ENCODE data around the gene PHLDB3.

The PHLDB3 gene

GRCh38 chr19:43478323-43478722 lies 26.2 kb downstream of the PHLDB3 start:
- no peak for TF ChIP-seq Cebpa-rat (IDR thresholded peaks at IDR 0.05)
- no peak overlapping the region for H3K27ac ChIP-seq
- no peak overlapping the region for H3K9ac ChIP-seq
- H4K20me1 ChIP-seq = no peaks in the 10 kb centered on the region
- peaks cover 13 to 22% (median 19%) of the 10 kb centered on the region in 10 experiments for H3K4me1 ChIP-seq
- H3K4me2 ChIP-seq = no peak overlapping the region
- H3K9me3 ChIP-seq (replicated peaks in 1 of 11) = no peaks in the 10 kb centered on the region
- H3K27me3 ChIP-seq = no peaks in the 10 kb centered on the region
- H3K36me3 ChIP-seq = peaks cover 0 to 30% (median 11%) of the 10 kb centered on the region in 11 experiments; a peak in 14 of 22 replicates
- H3K4me3 ChIP-seq = no peak overlapping the region

DNA sequence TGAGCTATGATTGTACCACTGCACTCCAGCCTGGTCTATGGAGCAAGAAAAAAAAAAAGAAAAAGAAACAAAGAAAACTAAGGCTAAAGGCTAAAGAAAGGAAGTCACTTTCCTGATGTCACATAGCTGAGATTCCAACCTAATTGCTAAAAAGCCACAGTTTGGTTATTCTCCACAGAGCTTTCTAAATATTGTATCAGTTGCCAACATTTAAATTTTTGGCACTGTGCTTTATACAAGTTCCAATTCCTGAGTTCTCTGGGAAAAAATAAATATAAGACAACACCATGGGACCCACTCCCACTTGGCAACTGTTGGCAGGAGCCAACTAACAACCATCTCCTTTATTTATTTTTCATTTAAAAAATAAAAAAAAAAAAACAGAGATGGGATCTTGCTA lies 27.9 kb downstream of the PHLDB3 start:
- H3K36me3 ChIP-seq = peaks cover 0 to 30% (median 11%) of the 10 kb centered on the region in 11 experiments; a peak in 14 of 22 replicates
- no peaks in the 10 kb centered on the region for H4K20me1 ChIP-seq
- H3K9me3 ChIP-seq (replicated peaks in 1 of 11) = no peaks in the 10 kb centered on the region
- H3K4me1 ChIP-seq = peaks cover 13 to 33% (median 30%) of the 10 kb centered on the region in 10 experiments
- H3K4me3 ChIP-seq = no peak overlapping the region
- H3K27ac ChIP-seq = no peak overlapping the region
- TF ChIP-seq Cebpa-rat (IDR thresholded peaks at IDR 0.05) = no peak
- no peak overlapping the region for H3K4me2 ChIP-seq
- H3K27me3 ChIP-seq = no peaks in the 10 kb centered on the region
- no peak overlapping the region for H3K9ac ChIP-seq

- H3K9me3 ChIP-seq (replicated peaks in 1 of 11) = no peaks in the 10 kb centered on the region
- peak overlapping the region in 10 of 11 experiments; percentile 21 to 62 (median 39); a peak in 15 of 22 replicates for H3K9ac ChIP-seq
- peaks cover 0 to 24% (median 11%) of the 10 kb centered on the region in 11 experiments; a peak in 14 of 22 replicates for H3K36me3 ChIP-seq
- peak overlapping the region; percentile 27 to 65 (median 47); a peak in 18 of 20 replicates for H3K4me3 ChIP-seq
- no peak for TF ChIP-seq Cebpa-rat (IDR thresholded peaks at IDR 0.05)
- no peaks in the 10 kb centered on the region for H3K27me3 ChIP-seq
- H3K4me2 ChIP-seq = peak overlapping the region; percentile 70 to 89 (median 79)
- H4K20me1 ChIP-seq = no peaks in the 10 kb centered on the region
- peak overlapping the region in 9 of 11 experiments; percentile 10 to 60 (median 42); a peak in 11 of 22 replicates for H3K27ac ChIP-seq
- peaks cover 13 to 38% (median 35%) of the 10 kb centered on the region in 10 experiments for H3K4me1 ChIP-seq
Measured at GRCh38 chr19:43474986-43475705, 29.4 kb downstream of the PHLDB3 start.

DNA sequence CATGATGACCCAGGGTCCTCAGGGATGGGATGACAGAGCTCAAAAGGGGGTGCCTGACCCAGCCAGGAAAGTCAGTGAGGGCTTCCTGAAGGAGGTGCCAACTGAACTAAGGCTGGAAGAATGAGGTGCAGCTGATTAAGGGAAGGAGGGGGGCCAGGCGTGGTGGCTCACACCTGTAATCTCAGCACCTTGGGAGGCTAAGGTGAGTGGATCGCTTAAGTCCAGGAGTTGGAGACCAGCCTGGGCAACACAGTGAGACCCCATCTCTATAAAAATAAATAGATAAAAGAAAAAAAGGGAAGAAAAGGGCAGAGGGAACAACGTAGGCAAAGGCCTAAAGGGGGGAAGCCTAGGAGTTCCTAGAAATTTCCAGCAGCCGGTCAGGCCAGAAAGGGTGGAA lies 30.1 kb downstream of the PHLDB3 start:
- Histone ChIP-seq H3K4me1 (peaks cover 13 to 43% (median 37%) of the 10 kb centered on the region in 10 experiments), H3K36me3 (peaks cover 0 to 24% (median 11%) of the 10 kb centered on the region in 11 experiments; a peak in 14 of 22 replicates), H3K27ac (peak overlapping the region in 1 of 11 experiments; percentile 46; a peak in 3 of 22 replicates), H3K9ac (peak overlapping the region in 3 of 11 experiments; percentile 26 to 27 (median 27); a peak in 3 of 22 replicates), H3K9me3 (replicated peaks in 1 of 11) (no peaks in the 10 kb centered on the region), H3K4me2 (peak overlapping the region; percentile 70 to 89 (median 79)), H3K27me3 (no peaks in the 10 kb centered on the region), H3K4me3 (peak overlapping the region in 4 of 10 experiments; percentile 49 to 65 (median 52); a peak in 2 of 20 replicates), H4K20me1 (no peaks in the 10 kb centered on the region)
- no peak for TF ChIP-seq Cebpa-rat (IDR thresholded peaks at IDR 0.05)

DNA sequence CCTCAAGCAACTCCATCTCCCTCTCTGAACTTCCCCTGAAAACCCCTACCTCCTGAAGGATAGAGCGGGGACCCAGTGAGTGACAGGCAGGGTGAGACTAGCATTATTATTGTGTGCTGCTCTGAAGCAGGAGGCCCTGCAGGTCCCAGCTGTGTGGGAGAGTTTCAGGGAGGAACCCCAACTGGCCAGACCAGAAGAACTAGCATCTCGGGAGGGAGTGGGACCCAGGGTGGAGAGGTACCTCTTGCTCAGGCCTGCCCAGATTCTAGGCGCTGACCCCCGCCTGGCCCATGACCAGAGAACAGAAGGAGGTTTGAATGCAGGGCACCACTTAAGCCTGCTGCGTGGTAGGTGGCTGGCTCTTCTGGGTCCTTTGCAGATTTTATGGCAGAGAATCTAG lies 33.5 kb downstream of the PHLDB3 start:
- H4K20me1 ChIP-seq = no peaks in the 10 kb centered on the region
- H3K27me3 ChIP-seq = no peaks in the 10 kb centered on the region
- no peak overlapping the region for H3K27ac ChIP-seq
- H3K9ac ChIP-seq = 0 out of 22 replicates have a peak overlapping the region, but pooled peaks of 1 of the 11 experiments have one; percentile 15
- H3K4me1 ChIP-seq = peaks cover 36 to 72% (median 59%) of the 10 kb centered on the region in 10 experiments
- peaks cover 0 to 3% (median 0%) of the 10 kb centered on the region in 11 experiments; a peak in 1 of 22 replicates for H3K36me3 ChIP-seq
- peak overlapping the region in 1 of 11 experiments; percentile 10; a peak in 1 of 22 replicates for H3K4me2 ChIP-seq
- no peaks in the 10 kb centered on the region for H3K9me3 ChIP-seq (replicated peaks in 1 of 11)
- no peak for TF ChIP-seq Cebpa-rat (IDR thresholded peaks at IDR 0.05)
- no peak overlapping the region for H3K4me3 ChIP-seq

DNA sequence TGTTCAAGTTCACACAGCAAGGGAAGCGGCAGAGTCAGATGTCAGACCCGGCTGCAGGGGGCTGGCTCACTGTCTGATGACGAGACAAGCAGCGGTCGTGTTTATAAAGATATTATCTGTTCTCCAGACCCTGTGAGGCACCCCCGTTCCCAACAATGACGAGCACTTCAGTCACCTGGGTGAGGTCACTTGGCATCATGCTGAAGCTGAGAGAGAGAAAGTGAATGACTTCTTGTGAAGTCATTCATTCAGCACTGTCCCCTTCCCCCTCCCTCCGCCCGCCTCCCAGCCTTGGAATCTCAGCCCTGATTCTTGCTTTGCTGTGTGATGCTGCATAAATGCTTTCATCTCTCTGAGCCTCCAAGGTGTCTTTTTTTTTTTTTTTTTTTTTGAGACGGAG lies 34.3 kb downstream of the PHLDB3 start:
- TF ChIP-seq Cebpa-rat (IDR thresholded peaks at IDR 0.05) = no peak
- Histone ChIP-seq H3K27ac (no peak overlapping the region), H3K4me2 (no peak overlapping the region), H3K4me3 (no peak overlapping the region), H3K9me3 (replicated peaks in 1 of 11) (no peaks in the 10 kb centered on the region), H4K20me1 (no peaks in the 10 kb centered on the region), H3K27me3 (no peaks in the 10 kb centered on the region), H3K9ac (no peak overlapping the region), H3K36me3 (no peaks in the 10 kb centered on the region), H3K4me1 (peaks cover 31 to 72% (median 53%) of the 10 kb centered on the region in 10 experiments)

DNA sequence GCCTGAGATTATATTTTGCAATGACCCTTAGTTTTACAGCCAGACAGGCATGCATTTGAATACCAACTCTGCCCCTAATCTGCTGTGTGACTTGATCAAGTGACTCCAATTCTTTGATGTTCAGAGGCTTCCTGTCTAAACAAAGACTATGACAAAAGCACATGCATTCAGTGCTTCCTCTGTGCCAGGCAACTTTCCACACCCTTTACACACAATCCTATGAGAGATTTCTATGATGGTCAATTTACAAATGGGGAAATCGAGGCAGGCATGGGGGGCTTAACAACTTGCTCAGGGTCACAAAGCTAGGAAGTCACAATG lies 35.4 kb downstream of the PHLDB3 start:
- H3K9me3 ChIP-seq (replicated peaks in 1 of 11) = no peaks in the 10 kb centered on the region
- no peak overlapping the region; a peak in 1 of 22 replicates for H3K9ac ChIP-seq
- H3K27ac ChIP-seq = peak overlapping the region in 4 of 11 experiments; percentile 13 to 73 (median 48); a peak in 4 of 22 replicates
- no peaks in the 10 kb centered on the region for H3K36me3 ChIP-seq
- H3K4me1 ChIP-seq = peaks cover 29 to 72% (median 54%) of the 10 kb centered on the region in 10 experiments
- 0 out of 22 replicates have a peak, but pooled peaks cover 0 to 4% (median 0%) of the 10 kb centered on the region in 11 experiments for H3K27me3 ChIP-seq
- no peak for TF ChIP-seq Cebpa-rat (IDR thresholded peaks at IDR 0.05)
- H3K4me3 ChIP-seq = no peak overlapping the region
- H4K20me1 ChIP-seq = no peaks in the 10 kb centered on the region
- H3K4me2 ChIP-seq = peak overlapping the region; percentile 25 to 86 (median 68); a peak in 19 of 22 replicates

DNA sequence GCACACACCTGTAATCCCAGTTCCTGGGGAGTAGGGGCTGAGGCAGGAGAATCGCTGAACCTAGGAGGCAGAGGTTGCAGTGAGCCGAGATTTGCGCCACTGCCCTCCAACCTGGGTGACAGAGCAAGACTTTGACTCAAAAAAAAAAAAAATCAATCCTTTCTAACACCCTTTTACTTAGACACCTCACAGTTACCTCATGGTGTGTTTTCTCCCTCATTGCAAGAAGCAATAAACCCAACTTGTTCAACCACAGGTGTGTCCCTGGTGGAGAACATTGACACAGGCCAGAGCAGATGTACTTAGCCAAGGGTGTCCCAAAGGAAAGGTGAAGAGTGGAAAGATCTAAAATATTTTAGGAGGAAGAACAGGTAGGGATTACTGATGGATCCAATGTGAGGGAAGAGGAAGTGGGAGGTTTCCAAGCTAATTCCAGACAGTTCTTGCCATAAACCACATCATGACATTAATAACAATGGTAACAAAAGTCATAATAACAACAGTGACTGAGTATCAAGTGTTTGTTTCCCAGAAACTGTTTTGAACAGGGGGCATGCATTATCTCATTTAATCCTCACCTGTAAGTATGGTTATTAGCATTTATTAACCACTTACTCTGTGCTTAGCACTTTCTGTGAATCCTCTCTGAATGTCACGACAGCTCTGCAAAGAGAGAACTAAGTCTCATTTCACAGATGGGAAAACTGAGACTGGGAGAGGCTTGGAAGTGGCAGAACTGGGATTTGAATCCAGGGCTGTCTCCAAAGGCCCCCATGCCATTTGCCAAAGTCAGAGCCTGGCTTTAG lies 36.0 kb downstream of the PHLDB3 start:
- Histone ChIP-seq H3K27me3 (0 out of 22 replicates have a peak, but pooled peaks cover 0 to 4% (median 0%) of the 10 kb centered on the region in 11 experiments), H4K20me1 (no peaks in the 10 kb centered on the region), H3K9me3 (replicated peaks in 1 of 11) (no peaks in the 10 kb centered on the region), H3K4me1 (peaks cover 30 to 73% (median 56%) of the 10 kb centered on the region in 10 experiments), H3K27ac (peak overlapping the region in 8 of 11 experiments; percentile 33 to 73 (median 56); a peak in 16 of 22 replicates), H3K9ac (peak overlapping the region in 4 of 11 experiments; percentile 4 to 44 (median 22); a peak in 4 of 22 replicates), H3K36me3 (no peaks in the 10 kb centered on the region), H3K4me2 (peak overlapping the region; percentile 25 to 86 (median 68); a peak in 20 of 22 replicates), H3K4me3 (no peak overlapping the region)
- TF ChIP-seq Cebpa-rat (IDR thresholded peaks at IDR 0.05) = no peak

All from BLaER1 treated with 17β-estradiol and CSF1 and Interleukin-3, amounts not matched to agents 10 nM and 100 nM (cell line).